Measurements from ENCODE around the gene TRIM13.

The TRIM13 gene

DNA sequence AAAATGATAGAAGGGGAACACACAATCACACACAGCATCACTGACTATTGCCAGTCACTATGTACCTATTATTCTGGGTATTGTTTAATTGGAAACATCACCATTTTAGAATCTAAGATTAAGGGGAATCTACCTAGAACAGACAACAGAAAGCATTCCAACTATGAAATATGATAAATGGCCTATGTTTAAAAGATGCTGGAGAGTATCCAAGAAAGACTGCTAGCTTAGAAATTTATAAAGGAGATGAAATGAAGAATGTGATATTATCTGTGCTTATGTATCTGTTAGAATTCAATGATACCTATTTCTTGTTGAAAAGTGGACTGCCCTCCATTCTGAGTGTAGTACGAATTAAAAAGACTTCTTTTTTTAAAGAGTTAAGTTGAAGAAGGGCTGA lies 68.9 kb downstream of the TRIM13 start:
- DNase-seq (ENCODE audit: low read depth in 2 of 2), result no peak
